ENCODE measurements around the gene SAC3D1. TPM values are rescaled to one million over a fixed set of nuclear protein-coding genes. Genes with fewer than 3 reads are reported as not detected.

The SAC3D1 gene
- 10 to 100 TPM; 10.9 to 21.5 (median 13.9) TPM for total RNA-seq

DNA sequence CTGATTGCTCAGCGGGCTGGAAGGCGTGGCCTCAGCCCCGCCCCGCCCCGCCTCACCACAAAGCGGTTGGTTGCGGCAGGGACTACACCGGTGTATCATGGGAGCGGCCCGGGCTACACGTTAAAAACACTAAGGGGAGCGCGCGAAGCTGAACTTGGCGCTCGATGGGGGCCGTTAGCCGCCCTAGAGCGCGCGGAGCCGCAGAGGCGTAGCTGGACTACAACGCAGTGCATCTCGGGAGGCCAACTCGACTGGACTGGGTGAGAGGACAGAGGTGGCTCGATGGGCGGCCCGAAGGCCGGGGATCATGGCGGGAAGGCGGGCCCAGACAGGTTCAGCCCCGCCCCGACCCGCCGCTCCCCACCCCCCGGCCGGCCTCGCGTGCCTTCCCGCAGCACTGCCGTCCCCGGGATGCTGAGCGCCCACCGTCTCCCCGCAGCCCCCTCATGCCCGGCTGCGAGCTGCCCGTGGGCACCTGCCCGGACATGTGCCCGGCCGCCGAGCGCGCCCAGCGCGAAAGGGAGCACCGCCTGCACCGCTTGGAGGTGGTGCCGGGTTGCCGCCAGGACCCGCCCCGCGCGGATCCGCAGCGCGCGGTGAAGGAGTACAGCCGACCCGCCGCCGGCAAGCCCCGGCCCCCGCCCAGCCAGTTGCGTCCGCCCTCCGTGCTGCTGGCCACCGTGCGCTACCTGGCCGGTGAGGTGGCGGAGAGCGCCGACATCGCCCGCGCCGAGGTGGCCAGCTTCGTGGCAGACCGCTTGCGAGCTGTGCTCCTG is at the start of gene SAC3D1:
TSS of gene SAC3D1 (plus strand) at position 364 of the 776 bp plus-strand sequence. CDS start at position 447, 83 bp downstream.
- TF ChIP-seq POLR2A (IDR thresholded peaks at IDR 0.05) = no peak
- TF ChIP-seq, protein P1, sequence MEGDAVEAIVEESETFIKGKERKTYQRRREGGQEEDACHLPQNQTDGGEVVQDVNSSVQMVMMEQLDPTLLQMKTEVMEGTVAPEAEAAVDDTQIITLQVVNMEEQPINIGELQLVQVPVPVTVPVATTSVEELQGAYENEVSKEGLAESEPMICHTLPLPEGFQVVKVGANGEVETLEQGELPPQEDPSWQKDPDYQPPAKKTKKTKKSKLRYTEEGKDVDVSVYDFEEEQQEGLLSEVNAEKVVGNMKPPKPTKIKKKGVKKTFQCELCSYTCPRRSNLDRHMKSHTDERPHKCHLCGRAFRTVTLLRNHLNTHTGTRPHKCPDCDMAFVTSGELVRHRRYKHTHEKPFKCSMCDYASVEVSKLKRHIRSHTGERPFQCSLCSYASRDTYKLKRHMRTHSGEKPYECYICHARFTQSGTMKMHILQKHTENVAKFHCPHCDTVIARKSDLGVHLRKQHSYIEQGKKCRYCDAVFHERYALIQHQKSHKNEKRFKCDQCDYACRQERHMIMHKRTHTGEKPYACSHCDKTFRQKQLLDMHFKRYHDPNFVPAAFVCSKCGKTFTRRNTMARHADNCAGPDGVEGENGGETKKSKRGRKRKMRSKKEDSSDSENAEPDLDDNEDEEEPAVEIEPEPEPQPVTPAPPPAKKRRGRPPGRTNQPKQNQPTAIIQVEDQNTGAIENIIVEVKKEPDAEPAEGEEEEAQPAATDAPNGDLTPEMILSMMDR (IDR thresholded peaks at IDR 0.05) = peak in 1 of 6 experiments; percentile 14
- no peaks in the 10 kb centered on the region for H3K27me3 ChIP-seq
- H3K9me3 ChIP-seq = no peaks in the 10 kb centered on the region
- H3K36me3 ChIP-seq = peaks cover 0 to 53% (median 0%) of the 10 kb centered on the region in 3 donors
- peaks cover 0 to 36% (median 5%) of the 10 kb centered on the region in 4 donors for H3K4me1 ChIP-seq
- peak within 1 kb of the TSS; percentile 73 to 89 (median 82) for H3K4me3 ChIP-seq
- DNase-seq = peak; percentile 90 to 95 (median 94)
- H3K27ac ChIP-seq = peak within 1 kb of the TSS; percentile 88 to 94 (median 92)

DNA sequence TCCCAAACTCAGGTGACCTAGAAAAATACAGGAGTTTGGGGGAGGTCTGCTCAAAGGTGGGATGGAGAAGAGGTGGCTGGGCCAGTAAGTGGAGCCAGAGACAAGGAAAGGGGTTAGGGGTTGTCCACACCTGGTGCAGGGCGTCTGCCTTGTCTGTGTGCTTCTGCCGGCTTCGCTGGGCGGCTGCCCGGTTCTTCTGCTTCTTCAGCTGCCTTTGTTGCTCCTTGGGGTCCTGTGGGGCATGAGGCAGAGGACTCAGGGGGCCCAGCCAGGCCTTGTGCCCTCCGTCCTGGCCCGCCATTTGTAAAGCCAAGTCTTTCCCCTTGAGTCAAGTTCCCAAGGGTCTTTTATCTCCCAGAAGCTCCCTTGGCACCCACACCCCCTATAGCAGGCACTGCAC is 46.7 kb upstream of the SAC3D1 start:
- Histone ChIP-seq H3K4me3 (no peak overlapping the region), H3K4me1 (peaks cover 0 to 50% (median 13%) of the 10 kb centered on the region in 4 donors), H3K9me3 (no peaks in the 10 kb centered on the region), H3K36me3 (peaks cover 0 to 3% (median 0%) of the 10 kb centered on the region in 3 donors), H3K27me3 (no peaks in the 10 kb centered on the region), H3K27ac (no peak overlapping the region)
- DNase-seq = no peak
- TF ChIP-seq, protein P1 (IDR thresholded peaks at IDR 0.05) = no peak
- no peak for TF ChIP-seq POLR2A (IDR thresholded peaks at IDR 0.05)

DNA sequence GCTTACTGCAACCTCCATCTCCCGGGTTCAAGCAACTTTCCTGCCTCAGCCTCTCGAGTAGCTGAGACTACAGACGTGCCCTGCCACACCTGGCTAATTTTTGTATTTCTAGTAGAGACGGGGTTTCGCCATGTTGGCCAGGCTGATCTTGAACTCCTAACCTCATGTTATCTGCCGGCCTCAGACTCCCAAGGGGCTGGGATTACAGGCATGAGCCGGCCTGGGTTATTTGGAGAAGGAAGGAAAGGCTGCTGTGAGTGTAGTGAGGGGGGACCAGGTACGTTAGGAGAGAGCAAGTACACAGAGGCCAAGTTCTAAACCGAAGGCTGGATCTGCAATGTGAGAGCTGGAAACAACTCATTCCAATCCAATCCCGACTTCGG is 44.7 kb upstream of the SAC3D1 start:
- TF ChIP-seq, protein P1 (IDR thresholded peaks at IDR 0.05) = no peak
- no peak for TF ChIP-seq POLR2A (IDR thresholded peaks at IDR 0.05)
- Histone ChIP-seq H3K27me3 (no peaks in the 10 kb centered on the region), H3K36me3 (peaks cover 0 to 3% (median 0%) of the 10 kb centered on the region in 3 donors), H3K27ac (peak overlapping the region; percentile 73 to 88 (median 83)), H3K9me3 (no peaks in the 10 kb centered on the region), H3K4me3 (peak overlapping the region; percentile 41 to 62 (median 52)), H3K4me1 (peaks cover 0 to 46% (median 2%) of the 10 kb centered on the region in 4 donors)
- DNase-seq = no peak

DNA sequence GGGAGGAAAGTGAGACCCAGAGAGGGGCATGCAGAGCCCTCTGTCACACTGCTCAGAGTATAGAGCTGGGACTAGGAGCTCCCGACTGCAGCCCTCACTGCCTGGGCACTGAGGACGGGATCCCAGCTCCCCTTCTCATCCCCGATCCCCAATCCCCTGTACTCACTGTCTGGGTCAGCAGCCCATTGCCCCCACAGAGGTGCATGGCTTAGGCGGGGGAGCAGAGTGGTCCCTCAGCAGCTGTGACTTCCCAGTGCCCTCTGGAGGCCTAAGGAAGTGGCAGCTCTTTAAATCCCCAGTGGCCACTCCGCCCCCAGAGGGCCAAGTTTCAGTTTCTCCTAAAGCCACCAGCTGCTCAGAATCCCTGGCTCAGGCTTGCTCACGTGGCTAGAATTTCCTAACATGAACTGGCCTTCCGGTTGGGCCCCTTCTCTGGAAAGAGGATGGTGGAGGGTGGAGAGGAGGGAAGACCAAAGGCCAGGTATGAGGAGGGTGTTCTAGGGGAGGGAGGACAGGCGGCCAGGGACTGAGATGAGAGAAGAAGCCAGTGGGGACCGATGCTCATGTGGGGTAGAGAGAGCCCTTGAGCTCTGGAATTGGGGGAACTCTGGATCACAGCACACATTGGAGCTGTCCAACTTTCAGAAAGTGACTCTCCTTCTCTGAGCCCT is 44.2 kb upstream of the SAC3D1 start, which contains the start of gene BATF2:
TSS of gene BATF2 (minus strand) at position 262 of the 671 bp plus-strand sequence. CDS start at position 205, 57 bp downstream.
- Histone ChIP-seq H3K27me3 (no peaks in the 10 kb centered on the region), H3K4me3 (peak within 1 kb of the TSS; percentile 41 to 62 (median 52)), H3K4me1 (peaks cover 0 to 46% (median 2%) of the 10 kb centered on the region in 4 donors), H3K9me3 (no peaks in the 10 kb centered on the region), H3K36me3 (peaks cover 0 to 3% (median 0%) of the 10 kb centered on the region in 3 donors), H3K27ac (peak within 1 kb of the TSS; percentile 73 to 89 (median 84))
- peak; percentile 80 to 93 (median 84) for DNase-seq
- TF ChIP-seq, protein P1 (IDR thresholded peaks at IDR 0.05) = peak; percentile 17 to 71 (median 64)
- TF ChIP-seq POLR2A (IDR thresholded peaks at IDR 0.05) = peak; percentile 81 to 92

DNA sequence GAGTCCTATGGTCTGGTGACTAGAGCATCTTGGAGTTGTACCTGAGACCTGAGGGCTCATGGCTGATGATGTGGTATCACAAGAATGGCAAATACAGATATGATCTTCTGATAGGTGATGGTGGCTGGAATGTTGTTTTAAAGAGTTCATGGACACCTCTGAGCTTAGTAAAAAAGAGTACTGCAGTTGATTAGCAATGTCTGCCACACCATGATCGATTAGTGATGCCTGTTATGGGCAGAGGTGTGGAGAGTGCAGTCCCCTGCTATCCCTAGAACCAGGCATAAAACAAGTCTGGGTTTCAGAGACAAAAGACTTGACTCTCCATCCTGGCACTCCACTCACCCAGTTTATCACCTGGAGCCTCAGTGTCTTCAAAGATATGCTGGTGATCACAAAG is 42.9 kb upstream of the SAC3D1 start:
- peak overlapping the region in 1 of 4 donors; percentile 17 for H3K4me3 ChIP-seq
- peaks cover 0 to 3% (median 0%) of the 10 kb centered on the region in 3 donors for H3K36me3 ChIP-seq
- no peak for TF ChIP-seq POLR2A (IDR thresholded peaks at IDR 0.05)
- TF ChIP-seq, protein P1 (IDR thresholded peaks at IDR 0.05) = no peak
- peak overlapping the region in 3 of 4 donors; percentile 33 to 92 (median 89) for H3K27ac ChIP-seq
- H3K27me3 ChIP-seq = no peaks in the 10 kb centered on the region
- no peak for DNase-seq
- peaks cover 0 to 46% (median 2%) of the 10 kb centered on the region in 4 donors for H3K4me1 ChIP-seq
- no peaks in the 10 kb centered on the region for H3K9me3 ChIP-seq

Data from Peyer's patch (tissue), 4 donors.